Glutamatergic neuron (in vitro differentiated cells): ENCODE measurements around the gene RBMS1. TPM values are rescaled to one million over a fixed set of nuclear protein-coding genes. Genes with fewer than 3 reads are reported as not detected.

Experiments used
- DNase-seq: peaks from one replicate; pipeline ENCODE4 v3.0.0; 2022
- H3K27ac Mint-ChIP-seq: one replicate; pipeline ENCODE4 v1.8.0; 2020; ENCODE audit warnings: mild to moderate bottlenecking, mixed read lengths, inconsistent platforms; ENCODE audit not compliant: unreplicated experiment
- H3K27me3 Mint-ChIP-seq: one replicate; pipeline ENCODE4 v1.8.0; 2020; ENCODE audit warnings: mild to moderate bottlenecking, moderate library complexity, mixed read lengths, inconsistent platforms; ENCODE audit not compliant: unreplicated experiment
- H3K36me3 Mint-ChIP-seq: one replicate; pipeline ENCODE4 v1.8.0; 2020; ENCODE audit warnings: mild to moderate bottlenecking, mixed read lengths, inconsistent platforms; ENCODE audit not compliant: unreplicated experiment
- H3K4me1 Mint-ChIP-seq: one replicate; pipeline ENCODE4 v1.8.0; 2020; ENCODE audit warnings: mild to moderate bottlenecking, low read depth, mixed read lengths, inconsistent platforms; ENCODE audit not compliant: unreplicated experiment
- H3K4me3 Mint-ChIP-seq: one replicate; pipeline ENCODE4 v1.8.0; 2020; ENCODE audit warnings: mild to moderate bottlenecking, mixed read lengths, inconsistent platforms; ENCODE audit not compliant: unreplicated experiment
- H3K9me3 Mint-ChIP-seq: one replicate; pipeline ENCODE4 v1.8.0; 2020; ENCODE audit warnings: mild to moderate bottlenecking, moderate library complexity, mixed read lengths, inconsistent platforms; ENCODE audit not compliant: unreplicated experiment
- total RNA-seq: library from RNA; stranded (reverse); fragmentation: NEBNext Ultra II Directional; extraction: Animal tissue kit (Norgen Biotek cat#: 25700); gene quantifications from one replicate; pipeline ENCODE4 v1.2.1, GENCODE V29; 2021; ENCODE audit not compliant: unreplicated experiment
- TF ChIP-seq, protein P1 (sequence below): fragments of 200-600 bp; sonication (generic); IDR thresholded peaks from one replicate; pipeline ENCODE4 v1.5.0; 2021; ENCODE audit not compliant: partially characterized antibody, unreplicated experiment

RBMS1 gene
- total RNA-seq, 1 donor from 2014 or later, result 142 TPM

DNA sequence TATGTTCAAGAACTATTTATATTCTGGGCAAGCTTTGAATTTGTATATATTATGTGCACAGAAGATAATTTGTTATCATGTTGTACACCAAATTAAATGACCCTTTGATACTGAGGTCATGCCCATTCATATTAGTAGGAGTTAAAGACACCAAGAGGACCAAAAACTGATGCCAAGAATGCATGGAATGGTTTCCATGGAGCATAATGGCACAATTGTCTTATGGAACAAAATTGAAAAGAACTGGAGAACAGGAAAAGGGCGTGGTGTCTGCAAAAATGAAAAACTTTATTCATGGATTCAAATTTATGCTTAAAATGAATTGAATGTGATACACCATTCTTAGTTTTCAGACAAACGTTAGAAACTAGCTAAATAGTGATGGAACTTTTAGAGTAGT, 24.1 kb upstream of the RBMS1 start:
- no peak overlapping the region for H3K27ac Mint-ChIP-seq
- DNase-seq, result no peak
- no peak overlapping the region for H3K4me3 Mint-ChIP-seq
- TF ChIP-seq, protein P1, sequence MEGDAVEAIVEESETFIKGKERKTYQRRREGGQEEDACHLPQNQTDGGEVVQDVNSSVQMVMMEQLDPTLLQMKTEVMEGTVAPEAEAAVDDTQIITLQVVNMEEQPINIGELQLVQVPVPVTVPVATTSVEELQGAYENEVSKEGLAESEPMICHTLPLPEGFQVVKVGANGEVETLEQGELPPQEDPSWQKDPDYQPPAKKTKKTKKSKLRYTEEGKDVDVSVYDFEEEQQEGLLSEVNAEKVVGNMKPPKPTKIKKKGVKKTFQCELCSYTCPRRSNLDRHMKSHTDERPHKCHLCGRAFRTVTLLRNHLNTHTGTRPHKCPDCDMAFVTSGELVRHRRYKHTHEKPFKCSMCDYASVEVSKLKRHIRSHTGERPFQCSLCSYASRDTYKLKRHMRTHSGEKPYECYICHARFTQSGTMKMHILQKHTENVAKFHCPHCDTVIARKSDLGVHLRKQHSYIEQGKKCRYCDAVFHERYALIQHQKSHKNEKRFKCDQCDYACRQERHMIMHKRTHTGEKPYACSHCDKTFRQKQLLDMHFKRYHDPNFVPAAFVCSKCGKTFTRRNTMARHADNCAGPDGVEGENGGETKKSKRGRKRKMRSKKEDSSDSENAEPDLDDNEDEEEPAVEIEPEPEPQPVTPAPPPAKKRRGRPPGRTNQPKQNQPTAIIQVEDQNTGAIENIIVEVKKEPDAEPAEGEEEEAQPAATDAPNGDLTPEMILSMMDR, result no peak
- no peaks in the 10 kb centered on the region for H3K27me3 Mint-ChIP-seq
- no peaks in the 10 kb centered on the region for H3K9me3 Mint-ChIP-seq
- H3K4me1 Mint-ChIP-seq, result peaks cover 4% of the 10 kb centered on the region
- no peaks in the 10 kb centered on the region for H3K36me3 Mint-ChIP-seq

DNA sequence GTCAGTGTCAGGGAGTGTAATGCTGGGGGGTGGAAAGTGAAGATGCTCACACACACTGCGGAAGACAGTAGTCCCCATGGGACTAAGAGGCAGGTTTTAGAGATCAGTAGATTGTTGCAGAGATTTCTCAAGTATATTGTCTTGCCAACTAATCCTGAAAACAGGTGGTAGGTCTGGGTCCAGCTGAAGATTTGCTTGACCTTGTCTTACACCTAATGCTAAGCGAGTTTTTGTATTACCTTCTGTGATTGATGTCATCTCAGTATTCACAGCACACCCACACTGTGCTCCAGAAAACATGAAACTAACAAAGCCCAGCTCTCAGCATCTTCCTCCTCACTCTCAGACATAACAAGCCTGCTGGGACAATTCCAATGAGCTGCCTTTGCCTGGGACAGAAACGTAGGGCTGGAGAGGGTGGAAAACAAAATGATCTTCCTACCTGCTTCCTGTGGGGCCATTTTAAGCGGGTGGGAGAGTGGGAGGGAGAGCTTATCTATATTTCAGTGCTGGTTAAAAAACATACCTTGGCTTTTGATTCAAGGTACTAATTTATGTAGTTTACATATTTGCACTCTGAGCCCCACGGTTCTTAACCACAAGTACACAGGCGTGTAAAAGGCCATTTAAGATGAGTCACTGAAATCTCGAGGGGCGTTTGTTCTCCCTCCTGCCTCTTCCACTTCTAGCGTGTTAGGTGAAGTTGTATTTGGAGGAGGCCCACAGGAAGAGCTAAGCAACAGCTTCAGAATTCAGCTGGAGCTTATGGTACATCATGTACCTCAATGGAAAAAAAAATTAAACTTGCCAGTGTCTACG, 23.1 kb upstream of the RBMS1 start:
- Mint-ChIP-seq H3K27ac (no peak overlapping the region), H3K27me3 (no peaks in the 10 kb centered on the region), H3K9me3 (no peaks in the 10 kb centered on the region), H3K4me3 (no peak overlapping the region), H3K4me1 (peaks cover 4% of the 10 kb centered on the region), H3K36me3 (no peaks in the 10 kb centered on the region)
- TF ChIP-seq, protein P1, result no peak
- no peak for DNase-seq

DNA sequence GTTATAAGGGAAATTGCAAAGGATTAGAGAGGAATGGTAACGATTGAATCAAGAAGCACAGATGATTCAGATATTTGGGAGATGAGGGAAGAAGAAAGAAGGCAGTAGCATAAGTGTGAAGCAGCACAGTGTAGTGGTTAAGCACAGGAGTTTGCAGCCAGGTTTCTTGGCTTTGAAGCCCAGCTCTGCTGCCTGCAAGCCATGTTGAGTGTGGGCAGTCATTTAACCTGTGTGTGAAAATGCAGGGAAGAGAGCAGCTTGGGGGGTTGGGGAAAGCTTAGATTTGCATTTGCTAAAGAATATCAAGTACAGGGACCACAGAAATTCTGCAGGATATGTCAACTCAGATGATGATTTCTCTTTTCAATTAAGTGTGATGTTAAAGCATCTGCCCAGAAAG, 21.5 kb upstream of the RBMS1 start:
- Mint-ChIP-seq H3K9me3 (no peaks in the 10 kb centered on the region), H3K27ac (no peak overlapping the region), H3K4me3 (no peak overlapping the region), H3K27me3 (no peaks in the 10 kb centered on the region), H3K4me1 (peaks cover 9% of the 10 kb centered on the region), H3K36me3 (no peaks in the 10 kb centered on the region)
- DNase-seq, result no peak
- TF ChIP-seq, protein P1, result no peak

DNA sequence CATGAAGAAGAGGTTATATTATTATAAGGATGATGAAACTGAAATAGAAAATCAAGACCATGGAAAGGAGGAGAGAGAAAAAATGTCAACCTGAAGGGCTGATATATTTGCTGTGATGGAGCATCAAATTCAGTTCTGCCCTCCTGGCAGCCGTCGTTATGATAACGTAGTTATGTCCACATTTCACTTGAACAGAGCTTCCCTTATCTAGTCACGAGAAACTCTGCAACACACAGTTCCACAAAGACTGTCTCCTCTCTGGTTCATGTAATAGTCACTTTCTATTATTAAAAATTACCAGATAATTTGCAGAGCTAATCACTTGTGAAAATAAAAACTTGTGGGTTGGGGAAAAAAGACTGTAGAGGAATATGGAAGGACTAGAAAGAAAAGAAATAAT, 19.5 kb upstream of the RBMS1 start:
- peaks cover 9% of the 10 kb centered on the region for H3K4me1 Mint-ChIP-seq
- H3K27ac Mint-ChIP-seq, result no peak overlapping the region
- TF ChIP-seq, protein P1, result no peak
- no peaks in the 10 kb centered on the region for H3K9me3 Mint-ChIP-seq
- no peak for DNase-seq
- H3K4me3 Mint-ChIP-seq, result no peak overlapping the region
- H3K27me3 Mint-ChIP-seq, result no peaks in the 10 kb centered on the region
- H3K36me3 Mint-ChIP-seq, result no peaks in the 10 kb centered on the region

DNA sequence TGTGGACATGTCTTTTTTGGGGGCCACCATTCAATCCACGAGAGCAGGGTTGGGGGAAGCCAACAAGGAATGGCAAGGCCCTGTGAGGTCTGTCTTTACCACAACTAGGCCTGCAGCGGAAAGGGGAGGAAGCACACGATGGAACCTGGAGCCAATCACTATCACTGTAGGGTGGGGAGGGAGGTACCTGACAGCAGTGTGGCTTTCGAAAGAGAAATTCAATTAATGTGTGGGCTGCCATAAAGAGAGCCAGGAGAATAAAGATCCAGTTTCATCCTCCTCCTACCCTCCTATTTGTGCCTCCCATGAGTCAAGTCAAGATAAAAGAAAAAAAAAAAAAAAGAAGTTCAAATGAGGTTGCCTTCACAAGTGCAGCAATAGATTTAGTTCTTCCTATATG, 18.9 kb upstream of the RBMS1 start:
- Mint-ChIP-seq H3K36me3 (no peaks in the 10 kb centered on the region), H3K9me3 (no peaks in the 10 kb centered on the region), H3K4me3 (no peak overlapping the region), H3K4me1 (peaks cover 9% of the 10 kb centered on the region), H3K27ac (no peak overlapping the region), H3K27me3 (no peaks in the 10 kb centered on the region)
- TF ChIP-seq, protein P1, result no peak
- no peak for DNase-seq
